Loucy (cell line): ENCODE measurements around the gene SNX3.

Experiments
- H2AFZ ChIP-seq: fragments of 200-600 bp; sonication (generic); 2 replicates; pipeline ENCODE4 v1.6.0; 2016; ENCODE audit warnings: antibody characterized with exemption, mild to moderate bottlenecking, low read length, moderate library complexity
- H3F3A ChIP-seq: fragments of 200-600 bp; 2 replicates; pipeline ENCODE4 v1.6.0; 2016; ENCODE audit warnings: antibody characterized with exemption, low read depth, mild to moderate bottlenecking
- H3K27me3 ChIP-seq: fragments of 200-600 bp; sonication (generic); 2 replicates; pipeline ENCODE4 v1.6.1; 2014; ENCODE audit warnings: low read length, mild to moderate bottlenecking; ENCODE audit not compliant: insufficient read depth, poor library complexity, severe bottlenecking
- H3K36me3 ChIP-seq: fragments of 200-600 bp; sonication (generic); 2 replicates; pipeline ENCODE4 v1.6.1; 2016; ENCODE audit warnings: low read length; ENCODE audit not compliant: insufficient read depth
- H3K4me1 ChIP-seq: fragments of 200-600 bp; sonication (generic); 2 replicates; pipeline ENCODE4 v1.5.1; 2014; ENCODE audit warnings: low read length, mild to moderate bottlenecking; ENCODE audit not compliant: insufficient read depth, poor library complexity, severe bottlenecking
- H3K4me2 ChIP-seq: fragments of 200-600 bp; sonication (generic); 2 replicates; pipeline ENCODE4 v1.6.0; 2014; ENCODE audit warnings: antibody characterized with exemption, low read length, low read depth, mild to moderate bottlenecking; ENCODE audit not compliant: poor library complexity, severe bottlenecking
- H3K4me3 ChIP-seq: fragments of 200-600 bp; sonication (generic); 2 replicates; pipeline ENCODE4 v1.5.1; 2014; ENCODE audit warnings: low read length, mild to moderate bottlenecking, mixed read lengths; ENCODE audit not compliant: poor library complexity, severe bottlenecking
- H3K79me2 ChIP-seq: fragments of 200-600 bp; sonication (generic); 2 replicates; pipeline ENCODE4 v1.6.1; 2014; ENCODE audit warnings: low read length; ENCODE audit not compliant: insufficient read depth
- H3K9ac ChIP-seq: fragments of 200-600 bp; sonication (generic); 2 replicates; pipeline ENCODE4 v1.6.0; 2014; ENCODE audit warnings: mild to moderate bottlenecking, low read depth, low read length, moderate library complexity; ENCODE audit not compliant: poor library complexity, severe bottlenecking
- H3K9me2 ChIP-seq: fragments of 200-600 bp; sonication (generic); replicated peaks from 2 replicates; pipeline ENCODE4 v1.6.1; 2016; ENCODE audit warnings: low read depth, low read length, mixed read lengths
- H3K9me3 ChIP-seq: fragments of 200-600 bp; sonication (generic); 2 replicates; pipeline ENCODE4 v1.6.1; 2014; ENCODE audit warnings: mild to moderate bottlenecking, antibody characterized with exemption, low read length, low read depth; ENCODE audit not compliant: insufficient read depth
- H4K20me1 ChIP-seq: fragments of 200-600 bp; sonication (generic); 2 replicates; pipeline ENCODE4 v1.6.0; 2014; ENCODE audit warnings: antibody characterized with exemption, low read length, mild to moderate bottlenecking; ENCODE audit not compliant: insufficient read depth, poor library complexity, severe bottlenecking
- CTCF ChIP-seq: fragments of 200-600 bp; sonication (generic); conservative IDR thresholded peaks from 2 replicates; pipeline ENCODE4 v1.5.1; 2014; ENCODE audit warnings: mild to moderate bottlenecking, antibody characterized with exemption, low read length
- EZH2phosphoT487 ChIP-seq: fragments of 200-600 bp; IDR thresholded peaks from 2 replicates; pipeline ENCODE4 v1.6.1; 2018; ENCODE audit warnings: antibody characterized with exemption, mild to moderate bottlenecking, moderate library complexity, borderline replicate concordance

SNX3 gene

GRCh38 chr6:108175176-108175591 is 85.7 kb downstream of the SNX3 start:
- H3K4me1 ChIP-seq = peaks cover 5% of the 10 kb centered on the region
- no peaks in the 10 kb centered on the region for H3K27me3 ChIP-seq
- no peaks in the 10 kb centered on the region for H3K79me2 ChIP-seq
- H3K9me3 ChIP-seq = no peaks in the 10 kb centered on the region
- H3K9ac ChIP-seq = no peak overlapping the region
- no peak overlapping the region for H2AFZ ChIP-seq
- no peak overlapping the region for H3K4me2 ChIP-seq
- no peak overlapping the region for H3K4me3 ChIP-seq
- H4K20me1 ChIP-seq = no peaks in the 10 kb centered on the region
- H3K36me3 ChIP-seq = no peaks in the 10 kb centered on the region
- no peaks in the 10 kb centered on the region for H3F3A ChIP-seq
- TF ChIP-seq EZH2phosphoT487 = no peak
- TF ChIP-seq CTCF = no peak
- no peaks in the 10 kb centered on the region for H3K9me2 ChIP-seq

GRCh38 chr6:108174371-108175175 is 86.3 kb downstream of the SNX3 start:
- Histone ChIP-seq H3K9me3 (no peaks in the 10 kb centered on the region), H3F3A (no peaks in the 10 kb centered on the region), H3K4me1 (peaks cover 5% of the 10 kb centered on the region), H3K4me3 (no peak overlapping the region), H2AFZ (no peak overlapping the region), H3K36me3 (no peaks in the 10 kb centered on the region), H3K9me2 (no peaks in the 10 kb centered on the region), H3K27me3 (no peaks in the 10 kb centered on the region), H3K4me2 (no peak overlapping the region), H3K79me2 (no peaks in the 10 kb centered on the region), H4K20me1 (no peaks in the 10 kb centered on the region), H3K9ac (no peak overlapping the region)
- TF ChIP-seq CTCF (no peak), EZH2phosphoT487 (no peak)

GRCh38 chr6:108171918-108172516 is 88.8 kb downstream of the SNX3 start:
- H3F3A ChIP-seq = no peaks in the 10 kb centered on the region
- no peak overlapping the region for H2AFZ ChIP-seq
- no peaks in the 10 kb centered on the region for H3K9me3 ChIP-seq
- no peak overlapping the region for H3K4me3 ChIP-seq
- no peaks in the 10 kb centered on the region for H4K20me1 ChIP-seq
- H3K79me2 ChIP-seq = no peaks in the 10 kb centered on the region
- H3K27me3 ChIP-seq = no peaks in the 10 kb centered on the region
- H3K4me1 ChIP-seq = no peaks in the 10 kb centered on the region
- TF ChIP-seq CTCF = no peak
- TF ChIP-seq EZH2phosphoT487 = no peak
- H3K36me3 ChIP-seq = no peaks in the 10 kb centered on the region
- no peaks in the 10 kb centered on the region for H3K9me2 ChIP-seq
- H3K9ac ChIP-seq = no peak overlapping the region
- H3K4me2 ChIP-seq = no peak overlapping the region
